ENCODE measurements around the gene SEZ6L. TPM values are rescaled to one million over a fixed set of nuclear protein-coding genes. Genes with fewer than 3 reads are reported as not detected.

The SEZ6L gene
- total RNA-seq, 2 experiments from 2014 or later, result 0.05 TPM; not detected in 1

DNA sequence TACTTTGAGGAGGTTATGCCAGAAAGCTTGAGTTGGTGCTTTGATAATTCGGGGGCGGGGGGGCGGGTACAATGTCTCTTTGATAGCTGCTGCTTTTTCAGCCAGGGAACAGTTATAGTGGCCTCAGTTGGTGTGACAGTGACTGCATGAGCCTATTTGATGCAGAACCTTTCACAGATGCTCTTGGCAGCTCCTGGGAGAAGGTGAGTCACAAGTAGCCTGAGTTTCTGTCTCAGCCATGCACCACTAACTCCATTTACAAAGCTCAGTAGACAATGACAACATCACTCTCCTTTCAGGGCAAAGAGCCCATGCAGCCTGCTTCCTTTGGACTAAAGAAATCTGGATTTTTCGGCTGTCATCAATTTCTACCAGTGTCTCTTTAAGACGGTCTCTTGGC lies 42.1 kb upstream of the SEZ6L start:
- Histone ChIP-seq H3K27ac (ENCODE audit: low read depth in 1 of 2, low read length in 2 of 2) (no peak overlapping the region), H3K4me1 (ENCODE audit: insufficient read depth, low read length) (no peaks in the 10 kb centered on the region), H3K9me3 (ENCODE audit: control insufficient read depth in 1 of 2, insufficient read depth in 1 of 2, low read length in 2 of 2) (no peaks in the 10 kb centered on the region), H3K4me3 (ENCODE audit: low read length) (no peak overlapping the region), H3K36me3 (ENCODE audit: insufficient read depth, low read length) (no peaks in the 10 kb centered on the region), H3K27me3 (ENCODE audit: control insufficient read depth in 1 of 2, insufficient read depth in 2 of 2, low read length in 2 of 2) (peaks cover 0 to 3% of the 10 kb centered on the region in 2 experiments)
- no peaks in the 10 kb centered on the region for H3K4me1 Mint-ChIP-seq (ENCODE audit: low read depth)
- ChIA-PET POLR2A (no interaction called here), CTCF (no interaction called here)
- no peak overlapping the region for H3K27ac Mint-ChIP-seq
- intact Hi-C loops (cut with DNase I, micrococcal nuclease), result no loop called here
- no peaks in the 10 kb centered on the region for H3K9me3 Mint-ChIP-seq
- TF ChIP-seq, protein P1, sequence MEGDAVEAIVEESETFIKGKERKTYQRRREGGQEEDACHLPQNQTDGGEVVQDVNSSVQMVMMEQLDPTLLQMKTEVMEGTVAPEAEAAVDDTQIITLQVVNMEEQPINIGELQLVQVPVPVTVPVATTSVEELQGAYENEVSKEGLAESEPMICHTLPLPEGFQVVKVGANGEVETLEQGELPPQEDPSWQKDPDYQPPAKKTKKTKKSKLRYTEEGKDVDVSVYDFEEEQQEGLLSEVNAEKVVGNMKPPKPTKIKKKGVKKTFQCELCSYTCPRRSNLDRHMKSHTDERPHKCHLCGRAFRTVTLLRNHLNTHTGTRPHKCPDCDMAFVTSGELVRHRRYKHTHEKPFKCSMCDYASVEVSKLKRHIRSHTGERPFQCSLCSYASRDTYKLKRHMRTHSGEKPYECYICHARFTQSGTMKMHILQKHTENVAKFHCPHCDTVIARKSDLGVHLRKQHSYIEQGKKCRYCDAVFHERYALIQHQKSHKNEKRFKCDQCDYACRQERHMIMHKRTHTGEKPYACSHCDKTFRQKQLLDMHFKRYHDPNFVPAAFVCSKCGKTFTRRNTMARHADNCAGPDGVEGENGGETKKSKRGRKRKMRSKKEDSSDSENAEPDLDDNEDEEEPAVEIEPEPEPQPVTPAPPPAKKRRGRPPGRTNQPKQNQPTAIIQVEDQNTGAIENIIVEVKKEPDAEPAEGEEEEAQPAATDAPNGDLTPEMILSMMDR (IDR thresholded peaks at IDR 0.05), result no peak
- peaks cover 5% of the 10 kb centered on the region for H3K27me3 Mint-ChIP-seq
- DNase-seq, result no peak
- H3K4me3 Mint-ChIP-seq, result no peak overlapping the region
- no peak for ATAC-seq (ENCODE audit: poor library complexity)
- H3K36me3 Mint-ChIP-seq (ENCODE audit: low read depth), result no peaks in the 10 kb centered on the region

DNA sequence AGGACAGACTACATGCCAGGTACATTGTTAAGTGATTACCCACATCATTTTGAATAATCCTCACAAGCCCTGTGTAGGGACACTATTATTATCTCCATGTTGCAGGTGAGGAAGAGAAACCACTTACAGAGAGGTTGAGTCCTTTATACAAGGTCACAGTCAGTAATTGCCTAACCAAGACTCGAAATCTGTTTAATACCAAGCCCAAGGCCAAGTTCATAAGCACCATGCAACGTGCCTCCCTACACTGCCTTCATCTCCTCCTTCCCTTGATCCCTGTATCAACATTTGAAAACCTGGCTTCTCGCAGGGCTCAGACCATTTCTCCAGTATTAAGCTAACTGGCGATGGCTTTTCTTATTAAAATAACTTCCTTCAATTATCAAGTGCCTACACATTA lies 41.7 kb upstream of the SEZ6L start:
- TF ChIP-seq, protein P1 (IDR thresholded peaks at IDR 0.05), result no peak
- H3K27me3 Mint-ChIP-seq, result peaks cover 8% of the 10 kb centered on the region
- H3K4me3 Mint-ChIP-seq, result no peak overlapping the region
- Histone ChIP-seq H3K36me3 (ENCODE audit: insufficient read depth, low read length) (no peaks in the 10 kb centered on the region), H3K27me3 (ENCODE audit: control insufficient read depth in 1 of 2, insufficient read depth in 2 of 2, low read length in 2 of 2) (peaks cover 0 to 3% of the 10 kb centered on the region in 2 experiments), H3K27ac (ENCODE audit: low read depth in 1 of 2, low read length in 2 of 2) (no peak overlapping the region), H3K4me1 (ENCODE audit: insufficient read depth, low read length) (no peaks in the 10 kb centered on the region), H3K9me3 (ENCODE audit: control insufficient read depth in 1 of 2, insufficient read depth in 1 of 2, low read length in 2 of 2) (no peaks in the 10 kb centered on the region), H3K4me3 (ENCODE audit: low read length) (no peak overlapping the region)
- ChIA-PET CTCF (no interaction called here), POLR2A (no interaction called here)
- intact Hi-C loops (cut with DNase I, micrococcal nuclease), result no loop called here
- no peaks in the 10 kb centered on the region for H3K4me1 Mint-ChIP-seq (ENCODE audit: low read depth)
- H3K9me3 Mint-ChIP-seq, result no peaks in the 10 kb centered on the region
- H3K36me3 Mint-ChIP-seq (ENCODE audit: low read depth), result no peaks in the 10 kb centered on the region
- ATAC-seq (ENCODE audit: poor library complexity), result no peak
- no peak for DNase-seq
- H3K27ac Mint-ChIP-seq, result no peak overlapping the region

DNA sequence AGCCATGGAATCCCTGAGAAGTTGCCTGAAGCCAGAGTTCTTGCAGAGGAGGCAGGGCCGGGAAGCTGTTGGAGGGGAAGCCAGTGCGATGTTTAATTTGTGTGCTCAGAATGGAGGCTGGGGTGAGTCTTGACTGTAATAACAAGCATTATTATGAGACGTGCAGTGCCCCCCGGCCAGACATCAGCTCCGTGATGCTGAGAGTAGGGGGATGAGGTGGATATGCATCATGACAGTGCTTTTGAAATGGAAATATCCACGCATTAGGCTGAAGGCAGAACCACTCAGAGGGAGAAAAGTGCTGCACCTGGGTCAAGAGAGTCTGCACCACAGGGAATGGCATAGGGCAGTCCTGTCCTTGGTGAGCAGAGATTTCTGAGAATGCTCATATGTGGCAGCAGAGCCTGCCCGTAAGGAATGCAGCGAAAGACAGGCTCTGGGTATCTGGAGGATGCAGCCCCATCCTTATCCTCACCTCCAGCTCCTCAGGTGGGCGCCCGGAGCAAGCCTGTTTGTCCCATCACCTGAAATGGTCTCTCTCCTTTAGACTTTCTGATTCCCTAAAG lies 37.6 kb upstream of the SEZ6L start:
- Histone ChIP-seq H3K27me3 (ENCODE audit: control insufficient read depth in 1 of 2, insufficient read depth in 2 of 2, low read length in 2 of 2) (peaks cover 0 to 3% of the 10 kb centered on the region in 2 experiments), H3K27ac (ENCODE audit: low read depth in 1 of 2, low read length in 2 of 2) (no peak overlapping the region), H3K4me3 (ENCODE audit: low read length) (no peak overlapping the region), H3K4me1 (ENCODE audit: insufficient read depth, low read length) (no peaks in the 10 kb centered on the region), H3K36me3 (ENCODE audit: insufficient read depth, low read length) (no peaks in the 10 kb centered on the region), H3K9me3 (ENCODE audit: control insufficient read depth in 1 of 2, insufficient read depth in 1 of 2, low read length in 2 of 2) (no peaks in the 10 kb centered on the region)
- ChIA-PET CTCF (no interaction called here), POLR2A (interaction anchor here (0.5 to 0.8 kb wide), 2 partner anchors 103 to 139 kb away, joined by 3 read pairs; no protein-coding TSS in a partner anchor)
- H3K27ac Mint-ChIP-seq, result no peak overlapping the region
- H3K4me1 Mint-ChIP-seq (ENCODE audit: low read depth), result no peaks in the 10 kb centered on the region
- ATAC-seq (ENCODE audit: poor library complexity) (no peak), DNase-seq (no peak)
- H3K36me3 Mint-ChIP-seq (ENCODE audit: low read depth), result no peaks in the 10 kb centered on the region
- H3K9me3 Mint-ChIP-seq, result no peaks in the 10 kb centered on the region
- TF ChIP-seq, protein P1 (IDR thresholded peaks at IDR 0.05), result no peak
- H3K4me3 Mint-ChIP-seq, result no peak overlapping the region
- peaks cover 12% of the 10 kb centered on the region for H3K27me3 Mint-ChIP-seq
- intact Hi-C loops (cut with DNase I, micrococcal nuclease), result no loop called here

All from CD4-positive, alpha-beta T cell (primary cell).